ENCODE results near the gene ERMN.
"Not testable (repeated sequence)": the region's sequence is repeated elsewhere in the genome, so short reads cannot be mapped to it uniquely, and the experiment has no call there.

Gene ERMN

DNA sequence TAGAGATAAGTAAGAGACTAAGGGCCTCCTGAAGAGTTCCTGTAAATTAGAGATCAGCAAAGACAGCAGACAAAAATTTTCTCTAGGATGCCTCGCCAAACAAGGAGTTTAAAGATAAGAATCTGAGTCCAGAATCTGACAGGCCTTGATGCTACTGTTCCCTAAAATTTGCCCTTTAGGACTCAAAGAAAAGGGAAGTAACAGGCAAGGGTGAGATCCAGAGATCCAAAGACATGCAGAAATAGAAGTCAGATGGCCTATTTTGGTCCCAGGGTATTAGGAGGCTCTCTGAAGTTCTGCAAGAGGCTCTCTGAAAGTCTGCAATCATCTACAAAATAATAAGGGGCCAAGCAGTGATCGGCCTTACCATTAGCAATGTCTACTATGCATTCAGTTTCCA lies 35.1 kb downstream of the ERMN start:
- no peak for DNase-seq

- DNase-seq = no peak
Observed at GRCh38 chr2:157287160-157287559, 38.5 kb downstream of the ERMN start.

DNA sequence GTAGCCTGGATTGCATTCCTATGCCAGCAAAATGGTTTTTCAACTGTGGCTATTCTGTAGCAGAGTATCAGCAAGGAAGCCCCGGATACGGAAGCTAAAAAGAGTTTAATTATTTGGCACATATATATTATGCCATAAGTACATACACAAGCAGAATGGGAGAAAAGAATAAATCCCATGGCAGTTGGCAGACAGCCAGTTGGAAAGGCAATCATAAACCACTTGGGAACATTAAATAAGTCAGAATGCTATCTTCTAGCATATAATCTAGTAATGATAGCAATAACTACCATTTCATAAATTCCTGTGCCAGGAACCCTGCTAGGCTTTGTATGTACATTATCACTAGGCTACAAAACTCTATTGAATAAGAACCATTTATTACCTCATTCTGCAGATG lies 42.2 kb downstream of the ERMN start:
- no peak for DNase-seq

- DNase-seq = no peak
Observed at GRCh38 chr2:157281316-157281715, 44.3 kb downstream of the ERMN start.

DNA sequence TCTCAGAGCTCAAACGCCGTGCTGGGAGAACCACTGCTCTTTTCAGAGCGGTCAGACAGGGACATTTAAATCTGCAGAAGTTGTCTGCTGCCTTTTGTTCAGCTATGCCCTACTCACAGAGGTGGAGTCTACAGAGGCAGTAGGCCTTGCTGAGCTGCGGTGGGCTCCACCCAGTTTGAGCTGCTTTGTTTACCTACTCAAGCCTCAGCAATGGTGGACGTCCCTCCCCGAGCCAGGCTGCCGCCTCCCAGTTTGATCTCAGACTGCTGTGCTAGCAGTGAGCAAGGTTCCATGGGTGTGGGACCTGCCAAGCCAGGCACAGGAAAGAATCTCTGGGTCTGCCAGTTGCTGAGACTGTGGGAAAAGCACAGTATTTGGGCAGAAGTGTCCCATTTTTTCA lies 46.3 kb downstream of the ERMN start:
- not testable (repeated sequence) for DNase-seq

GRCh38 chr2:157271590-157272203 lies 53.9 kb downstream of the ERMN start:
- no peak for DNase-seq

DNA sequence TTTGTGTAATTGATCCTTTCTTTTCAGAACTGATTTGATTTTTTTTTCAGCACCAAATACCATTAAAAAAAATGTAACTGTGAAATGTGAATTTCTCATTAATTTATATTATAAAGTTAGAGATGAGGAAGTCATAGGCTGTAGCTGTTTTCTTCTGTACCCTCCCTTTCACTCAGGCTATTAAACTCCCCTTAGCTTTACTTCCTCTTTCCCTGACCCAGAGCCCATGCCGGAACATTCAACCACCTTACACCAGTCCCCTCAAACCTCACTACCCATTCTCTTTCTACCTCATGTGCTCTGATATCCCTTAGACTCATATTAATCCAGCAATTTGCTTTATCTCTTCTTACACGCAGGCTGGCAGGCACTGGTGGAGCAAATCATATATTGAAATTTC lies 55.7 kb downstream of the ERMN start:
- DNase-seq = peak; percentile 54

- DNase-seq = no peak
Observed at GRCh38 chr2:157269060-157269459, 56.6 kb downstream of the ERMN start.
